ENCODE data around the gene WFDC2. TPM values are rescaled to one million over a fixed set of nuclear protein-coding genes. Genes with fewer than 3 reads are reported as not detected.
A peak's percentile ranks its signal among the peaks of the same experiment; 100 is the strongest.

The WFDC2 gene, protein sequence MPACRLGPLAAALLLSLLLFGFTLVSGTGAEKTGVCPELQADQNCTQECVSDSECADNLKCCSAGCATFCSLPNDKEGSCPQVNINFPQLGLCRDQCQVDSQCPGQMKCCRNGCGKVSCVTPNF
- 0.78 TPM in 1 of 2 replicates, not detected in the other for total RNA-seq (2014; rRNA removed; shearing (Covaris generic))

DNA sequence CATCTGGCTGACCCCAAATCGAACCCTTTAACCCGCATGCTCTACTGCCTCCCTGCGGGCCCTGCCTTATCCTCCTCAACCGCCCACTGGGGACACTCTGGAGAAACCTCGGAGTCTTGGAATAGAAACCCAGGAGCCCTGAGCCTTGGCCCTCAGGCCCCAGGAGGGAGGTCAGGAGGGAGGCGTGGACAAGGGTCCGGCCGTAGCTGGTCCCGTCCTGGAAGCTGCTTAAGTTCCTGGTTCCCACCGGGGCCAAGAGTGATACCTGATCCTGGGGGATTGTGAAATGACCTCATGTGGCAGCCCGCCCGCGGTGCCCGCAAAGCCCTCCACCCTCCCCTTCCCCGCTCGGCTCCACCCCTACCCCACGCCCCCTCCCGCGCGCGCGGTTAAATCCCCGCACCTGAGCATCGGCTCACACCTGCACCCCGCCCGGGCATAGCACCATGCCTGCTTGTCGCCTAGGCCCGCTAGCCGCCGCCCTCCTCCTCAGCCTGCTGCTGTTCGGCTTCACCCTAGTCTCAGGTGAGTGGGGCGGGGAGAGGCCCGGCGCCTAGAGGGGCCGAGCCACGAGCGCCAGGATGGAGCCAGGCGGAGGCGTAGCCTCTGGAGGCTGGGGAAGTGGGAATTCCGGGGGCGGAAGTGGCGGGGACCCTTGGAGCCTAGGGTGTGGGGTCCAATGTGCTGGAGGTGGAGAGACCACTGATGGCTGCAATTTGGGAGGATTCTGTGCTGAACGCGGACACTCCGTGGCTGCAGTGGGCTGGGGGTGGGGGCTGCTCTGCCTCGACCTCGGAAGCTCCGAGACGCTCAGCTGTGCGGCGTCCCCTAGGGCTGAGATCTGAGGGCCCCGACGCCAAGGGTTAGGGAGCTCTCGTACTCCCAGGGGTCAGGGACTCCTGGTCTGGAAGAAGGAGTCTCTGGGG is at the start of gene WFDC2:
TSS of gene WFDC2 (plus strand) at position 418 of the 926 bp plus-strand sequence. CDS start at position 447, 29 bp downstream.
- no peak for DNase-seq (ENCODE audit: low read depth)

DNA sequence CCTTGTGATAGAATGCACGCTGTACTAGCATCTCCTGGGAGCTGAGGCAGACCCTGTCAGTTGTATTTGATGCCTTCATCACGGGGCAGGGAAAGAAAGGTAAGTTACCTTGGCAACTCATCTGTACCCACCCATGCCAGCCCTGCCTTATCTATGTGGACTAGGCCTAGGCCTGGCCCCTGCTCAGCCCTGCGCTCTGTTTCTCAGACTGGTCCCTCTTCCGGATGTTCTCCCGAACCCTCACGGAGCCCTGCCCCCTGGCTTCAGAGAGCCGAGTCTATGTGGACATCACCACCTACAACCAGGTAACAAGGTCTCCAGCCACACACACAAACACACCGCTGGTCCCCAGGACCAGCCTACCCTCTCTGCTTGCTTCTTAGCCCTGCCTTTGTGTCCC is 49.4 kb upstream of the WFDC2 start:
- no peak for DNase-seq (ENCODE audit: low read depth)

DNA sequence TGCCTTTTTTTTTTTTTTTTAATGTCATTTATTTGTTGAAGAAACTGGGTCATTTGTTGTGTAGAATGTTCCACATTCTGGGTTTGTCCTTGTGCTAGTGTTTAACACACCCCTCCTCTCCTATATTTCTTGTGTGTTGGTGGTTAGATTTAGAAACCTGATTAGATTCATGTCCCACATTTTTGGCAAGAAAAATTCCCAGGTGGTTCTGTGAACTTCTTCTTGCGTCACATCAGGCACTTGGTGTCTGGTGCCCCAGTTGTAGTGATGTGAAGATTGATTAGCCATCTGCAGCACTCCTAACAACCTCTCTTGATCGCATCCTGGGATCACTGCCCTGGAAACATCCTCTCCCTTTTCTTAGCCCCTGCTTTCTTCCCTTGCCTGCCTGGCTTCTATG is 45.9 kb upstream of the WFDC2 start:
- DNase-seq (ENCODE audit: low read depth) = no peak

DNA sequence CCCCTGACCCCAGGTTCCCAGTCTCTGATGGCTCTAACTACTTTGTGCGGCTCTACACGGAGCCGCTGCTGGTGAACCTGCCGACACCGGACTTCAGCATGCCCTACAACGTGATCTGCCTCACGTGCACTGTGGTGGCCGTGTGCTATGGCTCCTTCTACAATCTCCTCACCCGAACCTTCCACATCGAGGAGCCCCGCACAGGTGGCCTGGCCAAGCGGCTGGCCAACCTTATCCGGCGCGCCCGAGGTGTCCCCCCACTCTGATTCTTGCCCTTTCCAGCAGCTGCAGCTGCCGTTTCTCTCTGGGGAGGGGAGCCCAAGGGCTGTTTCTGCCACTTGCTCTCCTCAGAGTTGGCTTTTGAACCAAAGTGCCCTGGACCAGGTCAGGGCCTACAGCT is 44.0 kb upstream of the WFDC2 start:
- no peak for DNase-seq (ENCODE audit: low read depth)

DNA sequence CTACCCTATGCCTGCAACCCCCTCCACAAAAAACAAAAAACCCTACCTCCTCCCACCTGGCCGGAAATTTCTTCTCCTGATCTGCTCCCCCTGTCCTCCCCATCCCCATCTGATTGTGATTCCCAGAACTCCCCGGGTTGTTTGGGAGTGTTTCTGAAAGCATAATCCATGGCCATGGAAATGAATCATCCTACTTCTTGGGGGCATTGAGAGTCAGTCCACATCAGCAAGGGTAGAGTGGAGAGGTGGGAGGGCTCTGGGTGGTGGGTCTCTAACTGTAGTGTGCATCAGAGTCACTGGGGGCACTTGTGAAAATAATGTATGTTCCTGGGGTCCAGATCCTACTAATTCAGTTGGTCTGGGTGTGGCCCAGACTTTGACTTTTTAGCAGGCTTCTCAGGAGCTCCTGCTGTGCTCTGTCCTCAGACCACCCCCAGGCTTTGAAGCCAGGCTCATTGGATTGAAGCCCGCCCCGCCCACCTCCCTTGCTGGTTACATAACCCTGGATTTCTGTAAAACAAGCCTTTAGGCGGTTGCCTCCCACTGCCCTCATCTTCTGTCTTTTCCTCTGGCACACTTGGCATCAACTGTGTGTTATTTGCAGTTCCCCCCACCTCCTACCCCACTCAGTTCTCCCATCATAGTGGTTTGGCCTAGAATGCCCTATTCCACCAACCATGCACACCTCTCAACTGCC is 43.1 kb upstream of the WFDC2 start:
- DNase-seq (ENCODE audit: low read depth) = no peak

DNA sequence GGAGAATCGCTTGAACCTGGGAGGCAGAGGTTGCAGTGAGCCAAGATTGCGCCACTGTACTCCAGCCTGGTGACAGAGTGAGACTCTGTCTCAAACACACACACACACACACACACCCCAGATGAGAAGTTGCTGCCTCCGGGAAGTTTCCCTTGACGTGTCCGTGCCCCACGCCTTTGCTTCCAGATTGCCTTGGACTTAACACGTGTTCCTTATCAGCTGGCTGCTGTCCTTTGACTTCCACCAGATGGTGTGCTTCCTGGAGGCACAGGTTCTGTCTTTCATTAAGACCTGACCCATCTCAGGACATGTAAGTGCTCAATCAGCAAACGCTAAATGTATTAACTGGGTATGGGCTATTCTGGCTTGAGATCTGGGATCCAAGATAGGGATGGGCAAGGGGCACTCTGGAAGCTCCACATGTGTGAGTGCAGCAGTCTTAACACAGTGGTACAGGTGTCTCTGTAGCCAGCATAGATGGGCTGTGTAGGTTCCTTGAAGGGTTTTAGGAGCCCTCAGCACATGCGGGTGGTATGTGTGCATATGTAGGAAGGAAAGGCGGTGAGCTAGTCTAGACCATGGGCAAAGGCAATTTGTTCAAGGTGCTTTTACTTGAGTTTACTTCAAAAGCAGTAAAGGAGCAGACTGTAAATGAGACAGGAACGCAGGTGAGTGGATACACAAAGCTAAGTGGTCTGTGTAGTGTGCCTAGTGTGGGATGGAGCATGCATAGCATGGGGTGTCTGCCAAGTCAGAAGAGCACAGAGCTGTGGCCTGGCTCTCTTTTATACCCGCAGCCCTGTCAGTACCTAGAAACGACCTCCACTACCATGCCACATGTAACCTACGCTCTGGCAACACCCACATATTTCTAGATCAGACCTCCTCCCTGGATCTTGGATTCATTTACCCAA is 42.1 kb upstream of the WFDC2 start:
- no peak for DNase-seq (ENCODE audit: low read depth)

DNA sequence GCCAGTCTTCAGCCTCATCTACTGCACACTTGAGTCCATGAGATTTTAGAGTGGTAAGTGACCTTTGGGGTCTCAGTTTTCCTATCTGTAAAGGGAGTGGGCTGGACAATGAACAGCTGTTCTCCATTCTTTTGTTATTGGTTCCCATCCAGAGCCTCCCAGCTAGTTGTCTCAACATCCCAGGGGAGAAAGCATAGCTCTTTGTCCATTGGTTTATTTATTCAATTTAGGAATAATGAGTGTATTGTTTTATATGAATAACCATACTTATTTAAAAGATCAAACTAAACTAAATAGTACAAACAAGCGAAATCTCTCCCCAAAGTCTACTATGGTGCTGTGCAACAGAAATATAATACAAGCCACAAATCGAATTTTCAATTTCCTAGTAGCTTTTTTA is 39.9 kb upstream of the WFDC2 start:
- DNase-seq (ENCODE audit: low read depth) = no peak

DNA sequence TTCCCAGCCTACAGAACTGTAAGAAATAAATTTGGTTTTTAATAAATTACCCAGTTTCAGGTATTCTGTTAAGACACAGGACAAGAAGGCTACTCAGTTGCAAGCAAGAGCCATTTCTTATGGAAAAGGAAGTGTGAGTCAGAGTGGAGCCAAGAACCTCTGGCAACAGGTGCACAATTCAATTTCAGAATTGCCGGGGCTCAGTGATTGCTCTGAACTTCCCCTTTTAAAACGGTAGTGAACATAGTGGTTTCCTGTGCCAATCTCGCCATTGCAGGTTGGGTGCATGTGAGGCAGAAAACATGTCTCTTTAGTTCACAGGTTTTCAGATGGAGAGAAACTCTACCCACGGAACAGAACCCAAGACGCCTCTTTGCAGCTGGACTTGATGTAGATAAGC is 37.3 kb upstream of the WFDC2 start:
- DNase-seq (ENCODE audit: low read depth) = no peak

DNA sequence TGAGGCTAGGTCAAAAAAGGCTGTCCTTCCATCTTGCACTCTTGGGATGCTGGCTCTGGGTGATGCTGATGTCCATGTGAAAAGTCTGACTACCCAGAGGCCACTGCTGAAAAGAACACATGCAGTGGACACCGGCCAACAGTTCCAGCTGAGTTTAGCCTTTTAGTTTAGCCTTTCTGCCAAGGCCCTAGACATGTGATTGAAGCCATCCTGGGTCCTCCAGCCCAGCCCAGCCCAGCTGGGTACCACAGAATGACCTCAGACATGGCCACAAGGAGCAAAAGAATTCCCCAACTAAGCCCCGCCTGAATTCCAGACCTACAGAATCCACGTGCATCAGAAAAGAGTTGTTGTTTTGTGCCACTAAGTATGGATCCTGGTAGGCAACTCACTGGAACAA is 36.2 kb upstream of the WFDC2 start:
- peak; percentile 82 for DNase-seq (ENCODE audit: low read depth)

DNA sequence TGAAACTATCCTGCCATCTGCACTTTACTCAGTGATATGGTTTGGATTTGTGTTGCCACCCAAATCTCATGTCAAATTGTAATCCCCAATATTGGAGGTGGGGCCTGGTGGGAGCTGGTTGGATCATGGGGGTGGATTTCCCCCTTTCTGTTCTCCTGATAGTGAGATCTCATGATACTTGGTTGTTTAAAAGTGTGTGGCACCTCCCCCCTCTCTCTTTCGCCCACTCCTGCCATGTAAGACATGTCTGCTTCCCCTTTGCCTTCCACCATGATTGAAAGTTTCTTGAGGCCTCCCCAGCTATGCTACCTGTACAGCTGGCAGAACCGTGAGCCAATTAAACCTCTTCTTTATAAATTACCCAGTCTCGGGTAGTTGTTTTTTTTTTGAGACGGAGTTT is 35.6 kb upstream of the WFDC2 start:
- no peak for DNase-seq (ENCODE audit: low read depth)

DNA sequence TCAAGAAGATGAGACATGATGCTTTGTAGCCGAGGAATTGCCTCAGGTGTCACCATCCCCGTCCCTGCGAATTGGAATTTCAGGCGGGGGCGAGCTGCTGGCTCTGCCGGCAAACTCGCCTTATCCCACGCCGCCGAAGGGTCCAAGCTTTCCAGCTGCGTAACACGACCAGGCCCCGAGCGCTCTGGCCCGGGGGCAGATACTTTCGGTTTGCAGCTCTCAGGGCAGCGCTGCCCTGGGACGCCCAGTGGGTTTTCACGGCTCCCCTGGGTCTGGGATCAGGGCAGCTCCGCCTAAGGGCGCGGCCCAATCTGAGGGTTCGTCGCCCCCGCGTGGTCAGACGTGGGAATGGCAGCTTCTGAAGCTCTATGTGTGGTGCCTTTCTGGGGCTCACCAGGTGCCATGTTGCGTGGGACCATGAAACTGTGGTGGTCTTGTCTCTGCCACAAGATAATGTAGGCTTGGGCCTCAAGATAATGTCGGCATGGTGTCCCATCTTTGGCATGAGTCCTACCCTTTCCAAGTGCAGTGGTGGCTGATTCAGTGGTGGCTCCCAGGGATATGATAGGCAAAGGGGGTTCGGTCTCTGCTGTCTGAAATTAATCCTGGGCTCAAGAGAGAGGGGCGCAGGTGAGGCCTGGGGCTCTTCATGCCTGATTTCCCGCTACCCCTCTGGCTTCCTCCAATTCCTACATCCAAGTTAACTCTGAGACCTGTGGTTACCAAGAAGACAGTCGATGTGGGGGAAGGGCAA is 32.6 kb upstream of the WFDC2 start:
- DNase-seq (ENCODE audit: low read depth) = peak; percentile 87

DNA sequence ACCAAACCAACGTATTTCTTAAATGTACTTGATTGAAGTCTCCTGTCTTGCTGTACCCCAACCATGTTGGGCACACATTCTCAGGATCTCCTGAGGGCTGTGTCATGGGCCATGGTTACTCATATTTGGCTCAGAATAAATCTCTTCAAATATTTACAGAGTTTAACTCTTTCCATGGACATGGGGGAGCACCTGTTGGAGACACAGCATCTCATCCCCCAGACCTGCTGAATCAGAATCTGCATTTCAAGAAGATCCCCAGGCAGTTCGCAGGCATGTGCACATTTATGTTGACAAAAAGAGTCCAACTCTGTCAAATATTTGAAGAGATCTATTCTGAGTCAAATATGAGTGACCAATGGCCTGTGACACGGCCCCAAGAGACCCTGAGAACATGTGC is 29.1 kb upstream of the WFDC2 start:
- DNase-seq (ENCODE audit: low read depth) = no peak

DNA sequence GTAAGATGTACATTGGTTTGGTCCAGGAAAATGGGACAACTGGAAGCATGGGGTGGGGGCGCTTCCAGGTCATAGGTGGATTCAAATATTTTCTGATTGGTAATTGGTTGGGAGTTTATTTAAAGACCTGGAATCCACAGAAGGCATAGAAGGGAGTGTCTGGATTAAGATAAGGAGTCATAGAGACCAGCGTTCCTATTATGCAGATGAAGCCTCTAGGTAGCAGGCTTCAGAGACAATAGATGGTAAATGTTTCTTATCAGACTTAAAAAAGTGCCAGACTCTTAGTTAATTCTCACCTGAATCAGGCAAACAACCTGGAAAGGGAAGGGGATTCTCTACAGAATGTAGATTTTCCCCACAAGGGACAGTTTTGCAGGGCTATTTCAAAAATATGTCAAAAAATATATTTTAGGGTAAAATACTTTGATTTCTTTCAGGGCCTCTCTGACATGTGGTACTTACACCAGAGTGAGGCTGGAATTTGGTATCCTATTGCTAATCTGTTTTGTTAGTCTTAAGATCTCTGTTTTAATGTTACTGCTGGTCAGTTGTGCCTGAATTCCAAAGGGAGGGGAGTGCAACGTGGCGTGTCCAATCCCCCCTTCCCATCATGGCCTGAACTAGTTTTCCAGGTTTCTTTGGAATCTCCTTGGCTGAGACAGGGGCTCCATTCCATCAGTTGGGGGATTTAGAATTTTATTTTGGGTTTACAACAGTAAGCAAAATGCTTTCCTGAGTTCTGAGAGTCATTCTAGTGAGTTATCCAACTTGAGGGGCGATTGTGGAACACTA is 28.5 kb upstream of the WFDC2 start:
- DNase-seq (ENCODE audit: low read depth) = no peak

DNA sequence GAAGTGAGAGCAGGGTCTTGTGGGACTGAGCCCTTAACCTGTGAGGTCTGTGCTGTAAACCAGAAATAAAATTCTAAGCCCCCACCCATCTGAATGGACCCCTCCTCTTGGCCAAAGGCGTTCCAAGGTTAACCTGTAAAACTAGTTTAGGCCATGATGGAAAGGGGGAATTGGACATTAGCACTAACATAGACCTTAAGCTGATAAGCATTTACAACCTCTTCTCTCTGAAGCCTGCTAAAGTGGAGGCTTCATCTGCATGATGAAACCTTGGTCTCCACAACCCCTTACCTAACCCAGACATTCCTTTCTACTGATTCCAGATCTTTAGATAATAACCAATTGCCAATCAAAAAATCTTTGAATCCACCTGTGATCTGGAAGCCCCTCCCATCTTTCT is 27.8 kb upstream of the WFDC2 start:
- DNase-seq (ENCODE audit: low read depth) = no peak

DNA sequence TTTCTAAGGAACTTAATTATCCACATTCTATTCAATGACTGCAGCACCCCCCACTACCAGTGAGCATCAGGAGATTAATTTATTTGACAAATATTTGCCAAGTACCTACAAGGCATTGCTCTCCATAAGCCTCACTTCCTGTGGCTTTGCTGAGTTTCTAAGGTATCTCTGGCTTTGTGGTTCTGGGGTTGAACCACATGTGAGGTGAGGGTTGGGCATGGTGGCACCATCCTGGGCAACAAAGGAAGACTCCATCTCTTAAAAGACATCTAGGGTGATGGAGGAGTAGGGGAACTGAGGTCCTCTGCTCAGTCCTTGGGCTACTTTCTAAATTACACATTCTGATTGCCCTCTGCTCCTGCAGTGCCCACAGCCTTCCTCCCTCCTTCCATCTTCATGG is 25.5 kb upstream of the WFDC2 start:
- no peak for DNase-seq (ENCODE audit: low read depth)

DNA sequence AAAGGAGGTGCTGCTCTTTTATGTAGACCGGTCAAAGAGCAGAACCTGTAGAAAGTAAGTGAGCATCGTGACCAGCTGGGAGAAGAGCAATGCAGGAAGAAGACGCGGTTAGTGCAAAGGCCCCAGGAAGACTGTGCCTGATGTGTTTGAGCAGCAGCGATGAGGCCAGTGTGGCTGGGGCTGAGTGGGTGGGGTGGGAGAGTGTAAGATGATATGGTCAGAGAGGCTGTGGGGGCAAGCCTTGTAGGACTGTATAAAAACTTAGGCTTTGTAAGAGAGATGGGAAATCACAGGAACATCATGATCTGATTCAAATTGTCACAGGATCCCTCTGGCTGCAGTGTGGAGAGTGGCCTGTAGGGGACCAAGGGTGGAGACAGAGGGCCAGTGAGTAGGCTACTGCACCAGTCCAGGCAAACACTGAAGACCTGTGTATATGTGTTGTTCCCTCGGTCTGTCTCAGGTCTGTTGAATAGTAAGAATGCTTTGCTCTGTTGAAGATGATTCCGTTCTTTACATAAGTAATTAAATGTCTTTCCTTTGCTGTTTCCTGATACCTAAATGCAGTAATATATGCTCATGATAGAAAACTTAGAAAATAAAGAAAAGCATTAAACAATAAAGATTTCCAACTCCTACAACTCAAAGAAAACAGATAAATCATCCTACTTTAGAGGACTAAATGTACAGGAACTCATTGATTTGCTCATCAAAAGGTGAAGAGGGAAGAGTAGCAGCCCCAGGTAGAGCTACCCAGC is 23.6 kb upstream of the WFDC2 start:
- DNase-seq (ENCODE audit: low read depth) = peak; percentile 47

DNA sequence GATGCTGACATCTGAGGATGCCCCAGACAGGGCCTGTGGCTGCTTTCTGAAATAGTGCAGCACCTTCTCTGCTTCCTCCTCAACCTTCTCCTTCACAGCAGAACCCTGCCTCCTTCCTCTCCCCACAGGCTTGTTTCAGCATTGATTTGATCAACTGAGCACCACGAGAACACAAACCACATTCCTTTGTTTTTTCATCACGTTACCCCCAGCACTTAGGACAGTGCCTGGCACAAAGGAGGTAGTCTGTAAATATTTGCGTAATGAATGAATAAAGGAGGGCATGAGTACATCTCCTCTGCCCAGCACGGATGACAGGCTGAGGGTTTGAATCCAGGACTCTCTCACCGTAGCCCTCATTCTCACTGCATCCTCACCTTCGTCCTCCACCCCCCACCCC is 21.3 kb upstream of the WFDC2 start:
- no peak for DNase-seq (ENCODE audit: low read depth)

DNA sequence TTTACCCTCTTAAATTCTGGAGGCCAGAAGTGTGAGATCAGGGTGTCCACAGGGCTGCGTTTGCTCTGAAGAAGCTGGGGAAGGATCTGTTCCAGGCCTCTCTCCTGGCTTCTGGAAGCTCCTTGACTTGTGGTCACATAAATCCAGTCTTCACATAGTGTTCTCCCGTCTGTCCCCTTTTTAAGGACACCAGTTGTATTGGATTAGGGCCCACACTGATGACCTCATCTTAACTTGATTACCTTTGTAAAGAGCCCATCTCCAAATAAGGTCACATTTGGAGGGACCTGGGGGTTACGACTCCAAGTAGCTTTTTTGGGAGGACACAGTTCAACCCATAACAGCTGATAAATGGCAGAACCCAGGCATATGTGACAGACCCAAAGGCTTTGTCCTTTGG is 20.0 kb upstream of the WFDC2 start:
- DNase-seq (ENCODE audit: low read depth) = no peak

DNA sequence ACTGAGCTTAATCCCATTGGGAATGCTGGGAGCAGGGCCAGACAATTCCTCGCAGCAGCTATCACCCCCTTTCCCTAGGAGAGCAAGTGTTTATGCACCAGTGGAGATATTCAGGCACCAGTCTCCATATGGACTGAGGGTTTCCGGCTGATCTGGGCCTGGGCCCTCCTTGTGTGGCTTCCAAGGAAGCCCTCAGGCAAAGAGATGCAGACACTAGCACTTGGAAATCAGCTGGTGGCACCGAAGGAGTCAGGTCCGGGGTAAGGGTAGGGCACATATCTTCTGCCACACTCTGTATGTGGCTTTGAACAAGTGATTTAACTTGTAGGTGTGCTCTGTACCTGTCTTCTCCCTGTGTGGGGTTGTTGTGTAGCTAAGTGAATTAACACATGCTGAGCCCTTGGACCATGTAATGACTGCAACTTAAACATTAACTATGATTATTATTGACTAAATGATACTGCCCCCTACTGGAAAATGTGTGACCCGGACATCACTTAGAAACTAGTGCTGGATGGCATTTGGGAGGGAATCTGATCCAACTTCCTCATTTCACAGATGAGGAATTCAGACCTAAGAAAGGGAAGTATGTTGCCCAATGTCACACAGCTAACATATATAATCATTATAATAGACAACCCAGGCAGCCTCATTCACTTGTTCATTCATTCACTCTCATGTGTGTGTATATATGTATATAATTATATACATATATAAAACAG is 19.3 kb upstream of the WFDC2 start:
- peak; percentile 56 for DNase-seq (ENCODE audit: low read depth)

Data from RPMI7951 (cell line).